Measurements from ENCODE around the gene TMEM167B. TPM values are rescaled to one million over a fixed set of nuclear protein-coding genes. Genes with fewer than 3 reads are reported as not detected.

The TMEM167B gene
- total RNA-seq, 1 experiment from 2014 or later, result 24.7 TPM

- Histone ChIP-seq H3K27me3 (no peaks in the 10 kb centered on the region), H3K36me3 (0 out of 2 replicates have a peak, but pooled peaks cover 3% of the 10 kb centered on the region), H3K4me1 (no peaks in the 10 kb centered on the region), H3K27ac (no peak overlapping the region), H3K9me3 (replicated peaks) (no peaks in the 10 kb centered on the region), H3K4me3 (no peak overlapping the region)
- DNase-seq, result no peak
These were observed 4.3 kb downstream of the TMEM167B start for GRCh38 chr1:109094871-109095270.

- Histone ChIP-seq H3K36me3 (0 out of 2 replicates have a peak, but pooled peaks cover 3% of the 10 kb centered on the region), H3K4me1 (no peaks in the 10 kb centered on the region), H3K9me3 (replicated peaks) (no peaks in the 10 kb centered on the region), H3K27ac (no peak overlapping the region), H3K4me3 (no peak overlapping the region), H3K27me3 (no peaks in the 10 kb centered on the region)
- no peak for DNase-seq
These were observed 5.1 kb downstream of the TMEM167B start for GRCh38 chr1:109095631-109096030.

- no peaks in the 10 kb centered on the region for H3K4me1 ChIP-seq
- no peak overlapping the region for H3K27ac ChIP-seq
- H3K4me3 ChIP-seq, result no peak overlapping the region
- no peaks in the 10 kb centered on the region for H3K27me3 ChIP-seq
- 0 out of 2 replicates have a peak, but pooled peaks cover 3% of the 10 kb centered on the region for H3K36me3 ChIP-seq
- no peaks in the 10 kb centered on the region for H3K9me3 ChIP-seq (replicated peaks)
- DNase-seq, result no peak
These were observed 5.6 kb downstream of the TMEM167B start for GRCh38 chr1:109096120-109096519.

GRCh38 chr1:109099938-109100773 lies 9.6 kb downstream of the TMEM167B start:
- peaks cover 9% of the 10 kb centered on the region for H3K36me3 ChIP-seq
- H3K4me3 ChIP-seq, result peak overlapping the region; percentile 94
- DNase-seq, result peak; percentile 98
- H3K4me1 ChIP-seq, result no peaks in the 10 kb centered on the region; the same call in 1 of the 2 replicates
- no peaks in the 10 kb centered on the region for H3K27me3 ChIP-seq
- no peaks in the 10 kb centered on the region for H3K9me3 ChIP-seq (replicated peaks)
- H3K27ac ChIP-seq, result peak overlapping the region; percentile 89

- no peaks in the 10 kb centered on the region for H3K9me3 ChIP-seq (replicated peaks)
- DNase-seq, result no peak
- no peak overlapping the region for H3K4me3 ChIP-seq
- no peaks in the 10 kb centered on the region; the same call in 1 of the 2 replicates for H3K4me1 ChIP-seq
- no peak overlapping the region for H3K27ac ChIP-seq
- H3K36me3 ChIP-seq, result peaks cover 9% of the 10 kb centered on the region
- H3K27me3 ChIP-seq, result no peaks in the 10 kb centered on the region
These were observed 14.0 kb downstream of the TMEM167B start for GRCh38 chr1:109104364-109105151.

GRCh38 chr1:109105881-109106280 lies 15.3 kb downstream of the TMEM167B start:
- H3K27me3 ChIP-seq, result no peaks in the 10 kb centered on the region
- no peaks in the 10 kb centered on the region; the same call in 1 of the 2 replicates for H3K4me1 ChIP-seq
- H3K4me3 ChIP-seq, result no peak overlapping the region
- no peak overlapping the region for H3K27ac ChIP-seq
- H3K9me3 ChIP-seq (replicated peaks), result no peaks in the 10 kb centered on the region
- no peak for DNase-seq
- peaks cover 9% of the 10 kb centered on the region for H3K36me3 ChIP-seq

GRCh38 chr1:109107785-109108184 lies 17.2 kb downstream of the TMEM167B start:
- Histone ChIP-seq H3K4me3 (no peak overlapping the region), H3K4me1 (no peaks in the 10 kb centered on the region), H3K27ac (no peak overlapping the region), H3K27me3 (no peaks in the 10 kb centered on the region), H3K36me3 (no peaks in the 10 kb centered on the region), H3K9me3 (replicated peaks) (no peaks in the 10 kb centered on the region)
- no peak for DNase-seq

GRCh38 chr1:109109906-109110305 lies 19.3 kb downstream of the TMEM167B start:
- H3K9me3 ChIP-seq (replicated peaks), result no peaks in the 10 kb centered on the region
- H3K27me3 ChIP-seq, result no peaks in the 10 kb centered on the region
- H3K4me1 ChIP-seq, result no peaks in the 10 kb centered on the region
- H3K27ac ChIP-seq, result no peak overlapping the region
- H3K4me3 ChIP-seq, result no peak overlapping the region
- no peaks in the 10 kb centered on the region for H3K36me3 ChIP-seq
- DNase-seq, result no peak

- no peak for DNase-seq
- Histone ChIP-seq H3K36me3 (no peaks in the 10 kb centered on the region), H3K4me3 (no peak overlapping the region), H3K27me3 (no peaks in the 10 kb centered on the region), H3K9me3 (replicated peaks) (no peaks in the 10 kb centered on the region), H3K27ac (no peak overlapping the region), H3K4me1 (no peaks in the 10 kb centered on the region)
These were observed 21.0 kb downstream of the TMEM167B start for GRCh38 chr1:109111386-109112055.

GRCh38 chr1:109112056-109112651 lies 21.6 kb downstream of the TMEM167B start:
- H3K4me3 ChIP-seq, result no peak overlapping the region
- DNase-seq, result peak in 1 of 2 experiments; percentile 49
- no peaks in the 10 kb centered on the region for H3K27me3 ChIP-seq
- H3K36me3 ChIP-seq, result no peaks in the 10 kb centered on the region
- no peaks in the 10 kb centered on the region for H3K4me1 ChIP-seq
- no peak overlapping the region for H3K27ac ChIP-seq
- no peaks in the 10 kb centered on the region for H3K9me3 ChIP-seq (replicated peaks)

GRCh38 chr1:109112652-109113285 lies 22.2 kb downstream of the TMEM167B start:
- H3K4me3 ChIP-seq, result no peak overlapping the region
- no peaks in the 10 kb centered on the region for H3K4me1 ChIP-seq
- H3K27me3 ChIP-seq, result no peaks in the 10 kb centered on the region
- no peaks in the 10 kb centered on the region for H3K9me3 ChIP-seq (replicated peaks)
- DNase-seq, result peak; percentile 93 to 96
- no peaks in the 10 kb centered on the region for H3K36me3 ChIP-seq
- H3K27ac ChIP-seq, result no peak overlapping the region

- H3K36me3 ChIP-seq, result no peaks in the 10 kb centered on the region
- H3K27me3 ChIP-seq, result no peaks in the 10 kb centered on the region
- DNase-seq, result no peak
- no peak within 1 kb of the TSS for H3K4me3 ChIP-seq
- no peaks in the 10 kb centered on the region for H3K9me3 ChIP-seq (replicated peaks)
- H3K4me1 ChIP-seq, result no peaks in the 10 kb centered on the region
- H3K27ac ChIP-seq, result no peak within 1 kb of the TSS
These were observed 23.2 kb downstream of the TMEM167B start, which contains the start of gene ELAPOR1 for GRCh38 chr1:109113590-109114341. TSS of gene ELAPOR1 (plus strand) at chr1:109114115. CDS start at chr1:109114184, 69 bp downstream.

- Histone ChIP-seq H3K27ac (no peak overlapping the region), H3K27me3 (no peaks in the 10 kb centered on the region), H3K4me1 (no peaks in the 10 kb centered on the region), H3K9me3 (replicated peaks) (no peaks in the 10 kb centered on the region), H3K4me3 (no peak overlapping the region), H3K36me3 (no peaks in the 10 kb centered on the region)
- DNase-seq, result no peak
These were observed 23.7 kb downstream of the TMEM167B start for GRCh38 chr1:109114342-109114674.
